Measurements from ENCODE around the gene EML2. TPM values are rescaled to one million over a fixed set of nuclear protein-coding genes. Genes with fewer than 3 reads are reported as not detected.

EML2 gene
- total RNA-seq, 2 experiments from 2014 or later, result 93.1 to 94.2 TPM

GRCh38 chr19:45667620-45668341, 28.6 kb upstream of the EML2 start, which contains the start of gene GIPR:
TSS of gene GIPR (plus strand) at chr19:45668221. CDS start at chr19:45669521, 1,300 bp downstream.
- Mint-ChIP-seq H3K27ac (peak within 1 kb of the TSS; percentile 89), H3K4me3 (peak within 1 kb of the TSS; percentile 92), H3K9me3 (no peaks in the 10 kb centered on the region), H3K4me1 (peaks cover 29% of the 10 kb centered on the region), H3K27me3 (peaks cover 17% of the 10 kb centered on the region), H3K36me3 (no peaks in the 10 kb centered on the region)
- peak; percentile 78 for DNase-seq
- POLR2A ChIA-PET, result interaction anchor here (0.8 to 1.4 kb wide), 4 partner anchors 8 to 27 kb away, joined by 3 to 6 read pairs (median 4); partner anchors contain the start of gene SNRPD2
- ATAC-seq (ENCODE audit: low read depth), result peak; percentile 57

DNA sequence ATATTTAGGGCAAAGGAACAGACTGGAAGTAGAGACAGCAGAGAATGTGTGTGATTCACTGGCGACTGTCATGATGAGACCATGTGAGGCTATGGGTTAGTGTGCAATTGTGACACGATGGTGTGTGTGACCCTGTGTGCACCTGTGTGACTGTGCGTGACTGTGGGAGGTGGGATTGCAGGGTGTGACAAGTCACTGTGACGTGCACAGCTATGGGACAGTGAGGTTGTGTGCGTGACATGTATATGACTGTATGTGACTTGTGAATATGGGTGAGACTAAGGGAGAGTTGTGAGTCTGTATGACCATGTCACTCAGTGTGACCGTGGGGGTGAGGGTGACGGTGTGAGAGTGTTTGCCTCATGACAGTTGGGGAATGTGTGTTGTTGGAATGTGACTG, 25.4 kb upstream of the EML2 start:
- ATAC-seq (ENCODE audit: low read depth), result no peak

GRCh38 chr19:45663800-45664199, 24.6 kb upstream of the EML2 start:
- ATAC-seq (ENCODE audit: low read depth), result no peak
- H3K36me3 Mint-ChIP-seq, result no peaks in the 10 kb centered on the region
- POLR2A ChIA-PET, result interaction anchor here (0.7 kb wide), 1 partner anchor 18 kb away, joined by 3 read pairs; no protein-coding TSS in a partner anchor
- H3K4me1 Mint-ChIP-seq, result peaks cover 14% of the 10 kb centered on the region
- no peak overlapping the region for H3K27ac Mint-ChIP-seq
- DNase-seq, result no peak
- no peak overlapping the region for H3K4me3 Mint-ChIP-seq
- peaks cover 9% of the 10 kb centered on the region for H3K27me3 Mint-ChIP-seq
- H3K9me3 Mint-ChIP-seq, result no peaks in the 10 kb centered on the region

More for the DNA sequence above, 25.4 kb upstream of the EML2 start:
- Mint-ChIP-seq H3K4me3 (no peak overlapping the region), H3K27ac (no peak overlapping the region), H3K27me3 (peaks cover 11% of the 10 kb centered on the region), H3K4me1 (peaks cover 18% of the 10 kb centered on the region), H3K36me3 (no peaks in the 10 kb centered on the region), H3K9me3 (no peaks in the 10 kb centered on the region)
- POLR2A ChIA-PET, result no interaction called here
- no peak for DNase-seq

GRCh38 chr19:45660636-45661035, 21.4 kb upstream of the EML2 start:
- Mint-ChIP-seq H3K9me3 (no peaks in the 10 kb centered on the region), H3K4me3 (no peak overlapping the region), H3K36me3 (no peaks in the 10 kb centered on the region), H3K27me3 (peaks cover 9% of the 10 kb centered on the region), H3K27ac (no peak overlapping the region), H3K4me1 (peaks cover 3% of the 10 kb centered on the region)
- ATAC-seq (ENCODE audit: low read depth) (no peak), DNase-seq (no peak)
- POLR2A ChIA-PET, result no interaction called here

DNA sequence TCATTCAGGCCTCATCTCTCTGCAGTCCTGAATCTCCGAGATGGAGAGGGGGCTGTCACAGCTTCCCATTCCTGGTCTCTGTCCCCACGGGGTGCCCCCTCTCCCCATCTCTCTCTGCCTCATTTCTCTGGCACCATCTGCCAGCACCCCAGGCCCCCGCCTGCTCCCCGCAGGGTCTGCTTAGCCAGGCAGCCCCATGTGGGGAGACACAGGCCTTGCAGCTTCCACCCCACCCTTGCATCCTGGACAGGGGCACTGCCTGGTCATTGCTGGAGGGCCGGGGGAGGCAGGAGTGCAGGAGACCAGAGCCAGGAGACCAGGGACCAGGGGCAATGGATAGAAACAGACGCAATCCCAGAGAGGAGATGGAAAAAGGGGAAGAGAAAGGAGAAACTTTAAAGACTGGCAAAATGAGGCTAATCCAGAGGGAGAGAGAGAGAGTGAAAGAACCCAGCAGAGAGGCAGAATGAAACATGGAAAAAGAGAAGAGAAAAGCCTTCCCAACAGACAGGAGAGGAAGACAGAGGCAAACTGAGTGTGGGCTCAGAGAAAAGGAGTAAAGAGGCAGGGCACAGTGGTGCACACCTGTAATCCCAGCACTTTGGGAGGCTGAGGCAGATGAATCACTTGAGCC, 20.0 kb upstream of the EML2 start:
- ATAC-seq (ENCODE audit: low read depth) (no peak), DNase-seq (no peak)
- Mint-ChIP-seq H3K36me3 (no peaks in the 10 kb centered on the region), H3K9me3 (no peaks in the 10 kb centered on the region), H3K27me3 (peaks cover 9% of the 10 kb centered on the region), H3K27ac (no peak overlapping the region), H3K4me1 (peaks cover 3% of the 10 kb centered on the region), H3K4me3 (no peak overlapping the region)
- POLR2A ChIA-PET, result no interaction called here

GRCh38 chr19:45657520-45658167, 18.4 kb upstream of the EML2 start:
- Mint-ChIP-seq H3K4me1 (no peaks in the 10 kb centered on the region), H3K36me3 (no peaks in the 10 kb centered on the region), H3K4me3 (no peak overlapping the region), H3K27me3 (peaks cover 6% of the 10 kb centered on the region), H3K9me3 (no peaks in the 10 kb centered on the region), H3K27ac (no peak overlapping the region)
- POLR2A ChIA-PET, result interaction anchor here (0.6 kb wide), 1 partner anchor 656 kb away, joined by 4 read pairs; no protein-coding TSS in a partner anchor
- DNase-seq (no peak), ATAC-seq (ENCODE audit: low read depth) (no peak)

DNA sequence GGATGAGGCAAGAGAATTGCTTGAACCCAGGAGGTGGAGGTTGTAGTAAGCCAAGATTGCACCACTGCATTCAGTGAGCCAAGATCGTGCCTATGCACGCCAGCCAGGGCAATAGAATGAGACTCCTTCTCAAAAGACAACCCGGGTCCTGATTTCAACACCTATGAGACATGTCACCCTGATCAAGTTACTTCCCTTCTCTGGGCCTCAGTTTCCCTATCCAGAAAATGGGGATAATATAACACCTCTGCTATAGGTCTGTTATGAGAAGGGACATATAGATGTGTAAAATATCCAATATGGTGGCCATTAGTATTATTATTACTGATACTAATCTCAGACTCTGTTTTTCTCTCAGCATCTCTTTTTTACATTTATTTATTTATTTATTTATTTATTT, 15.9 kb upstream of the EML2 start:
- Mint-ChIP-seq H3K27me3 (no peaks in the 10 kb centered on the region), H3K36me3 (no peaks in the 10 kb centered on the region), H3K4me3 (no peak overlapping the region), H3K27ac (no peak overlapping the region), H3K4me1 (no peaks in the 10 kb centered on the region), H3K9me3 (no peaks in the 10 kb centered on the region)
- POLR2A ChIA-PET, result no interaction called here
- DNase-seq, result no peak
- ATAC-seq (ENCODE audit: low read depth), result no peak

DNA sequence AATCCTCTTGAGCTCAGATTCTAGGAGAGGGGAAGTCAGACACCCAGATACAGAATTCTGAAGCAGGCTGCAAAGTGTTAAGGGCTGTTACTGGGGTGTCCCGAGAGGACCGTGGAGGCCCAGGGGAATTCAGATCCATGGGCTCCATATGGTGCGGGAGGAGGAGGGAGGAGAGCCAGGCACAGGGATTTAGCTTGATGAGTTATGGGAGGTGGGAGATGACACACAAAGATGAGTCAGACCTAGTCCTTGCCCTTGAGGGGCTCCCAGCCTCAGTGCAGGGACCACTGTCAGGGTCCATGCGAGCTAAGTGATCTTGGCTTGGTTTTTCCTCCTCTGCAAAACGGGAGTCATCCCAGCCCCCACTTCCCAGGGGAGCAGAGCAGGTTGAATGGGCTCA, 14.4 kb upstream of the EML2 start:
- H3K36me3 Mint-ChIP-seq, result no peaks in the 10 kb centered on the region
- ATAC-seq (ENCODE audit: low read depth) (no peak), DNase-seq (no peak)
- no peak overlapping the region for H3K27ac Mint-ChIP-seq
- H3K4me3 Mint-ChIP-seq, result no peak overlapping the region
- POLR2A ChIA-PET, result no interaction called here
- H3K9me3 Mint-ChIP-seq, result no peaks in the 10 kb centered on the region
- H3K4me1 Mint-ChIP-seq, result no peaks in the 10 kb centered on the region
- H3K27me3 Mint-ChIP-seq, result no peaks in the 10 kb centered on the region

- ATAC-seq (ENCODE audit: low read depth) (no peak), DNase-seq (no peak)
- H3K9me3 Mint-ChIP-seq, result no peaks in the 10 kb centered on the region
- H3K27me3 Mint-ChIP-seq, result no peaks in the 10 kb centered on the region
- peaks cover 8% of the 10 kb centered on the region for H3K4me1 Mint-ChIP-seq
- no peaks in the 10 kb centered on the region for H3K36me3 Mint-ChIP-seq
- POLR2A ChIA-PET, result interaction anchor here (0.6 kb wide), 1 partner anchor 153 kb away, joined by 3 read pairs; no protein-coding TSS in a partner anchor
- no peak overlapping the region for H3K4me3 Mint-ChIP-seq
- H3K27ac Mint-ChIP-seq, result no peak overlapping the region
Measured at GRCh38 chr19:45650722-45651121, 11.5 kb upstream of the EML2 start.

- peaks cover 25% of the 10 kb centered on the region for H3K4me1 Mint-ChIP-seq
- no peaks in the 10 kb centered on the region for H3K9me3 Mint-ChIP-seq
- H3K27me3 Mint-ChIP-seq, result peaks cover 3% of the 10 kb centered on the region
- H3K4me3 Mint-ChIP-seq, result peak overlapping the region; percentile 82
- peak overlapping the region; percentile 68 for H3K27ac Mint-ChIP-seq
- ATAC-seq (ENCODE audit: low read depth), result no peak
- POLR2A ChIA-PET, result interaction anchor here (0.6 to 1.4 kb wide), 7 partner anchors 18 to 177 kb away, joined by 3 to 6 read pairs (median 3); partner anchors contain the start of genes QPCTL and SNRPD2
- H3K36me3 Mint-ChIP-seq, result no peaks in the 10 kb centered on the region
- DNase-seq, result no peak
Measured at GRCh38 chr19:45646345-45646698, 7.1 kb upstream of the EML2 start.

DNA sequence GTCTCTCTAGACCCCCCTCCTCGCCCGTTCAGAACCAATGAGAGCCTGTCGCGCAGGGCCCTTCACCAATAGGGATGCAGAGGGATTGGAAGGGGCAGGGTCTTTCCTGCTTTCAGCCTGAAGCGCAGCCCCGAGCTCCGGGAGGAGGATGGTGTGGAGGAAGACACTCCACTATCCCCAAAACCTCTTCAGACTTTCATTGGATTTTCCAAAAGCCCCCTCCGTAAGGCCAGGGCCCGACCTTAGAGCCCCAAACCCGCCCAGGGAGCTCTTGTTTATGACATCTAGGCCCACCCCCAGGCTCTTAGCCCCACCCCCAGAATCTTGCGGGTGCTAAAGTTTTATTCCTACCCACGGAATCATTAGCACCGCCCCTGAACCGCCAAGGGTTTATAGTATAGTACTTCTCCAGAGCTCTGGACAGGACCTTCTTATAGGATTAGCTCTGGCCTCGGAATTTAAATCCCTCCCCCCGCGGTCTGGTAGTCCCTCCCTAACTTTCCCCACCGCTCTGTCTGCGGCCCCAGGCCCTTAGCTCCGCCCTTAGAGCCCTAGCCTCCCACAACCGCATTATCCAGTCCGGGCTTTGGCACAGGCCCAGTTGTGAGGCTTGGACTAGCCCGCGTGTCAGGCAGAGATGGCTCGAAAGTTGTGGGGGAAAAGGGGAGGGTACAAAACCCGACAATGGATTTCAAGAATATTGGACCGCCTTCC, 6.6 kb upstream of the EML2 start:
- Mint-ChIP-seq H3K27me3 (peaks cover 3% of the 10 kb centered on the region), H3K27ac (peak overlapping the region; percentile 80), H3K4me1 (peaks cover 30% of the 10 kb centered on the region), H3K36me3 (peaks cover 1% of the 10 kb centered on the region), H3K9me3 (no peaks in the 10 kb centered on the region), H3K4me3 (peak overlapping the region; percentile 82)
- DNase-seq (peak; percentile 78), ATAC-seq (ENCODE audit: low read depth) (peak; percentile 48)
- POLR2A ChIA-PET, result interaction anchor here (0.6 to 1.4 kb wide), 11 partner anchors 15 to 206 kb away, joined by 3 to 6 read pairs (median 3); partner anchors contain the start of genes QPCTL and SNRPD2

GRCh38 chr19:45645068-45645630, 6.0 kb upstream of the EML2 start:
- POLR2A ChIA-PET, result interaction anchor here (0.8 to 1.4 kb wide), 7 partner anchors 14 to 205 kb away, joined by 3 to 6 read pairs (median 3); partner anchors contain the start of genes QPCTL and SNRPD2
- H3K4me1 Mint-ChIP-seq, result peaks cover 32% of the 10 kb centered on the region
- peak overlapping the region; percentile 82 for H3K4me3 Mint-ChIP-seq
- H3K9me3 Mint-ChIP-seq, result no peaks in the 10 kb centered on the region
- ATAC-seq (ENCODE audit: low read depth), result no peak
- H3K36me3 Mint-ChIP-seq, result peaks cover 2% of the 10 kb centered on the region
- peaks cover 3% of the 10 kb centered on the region for H3K27me3 Mint-ChIP-seq
- DNase-seq, result no peak
- peak overlapping the region; percentile 80 for H3K27ac Mint-ChIP-seq
